ENCODE data around the gene ARHGAP40. TPM values are rescaled to one million over a fixed set of nuclear protein-coding genes. Genes with fewer than 3 reads are reported as not detected.

Gene ARHGAP40
- total and polyA plus RNA-seq, 3 experiments from 2014 or later, result not detected

DNA sequence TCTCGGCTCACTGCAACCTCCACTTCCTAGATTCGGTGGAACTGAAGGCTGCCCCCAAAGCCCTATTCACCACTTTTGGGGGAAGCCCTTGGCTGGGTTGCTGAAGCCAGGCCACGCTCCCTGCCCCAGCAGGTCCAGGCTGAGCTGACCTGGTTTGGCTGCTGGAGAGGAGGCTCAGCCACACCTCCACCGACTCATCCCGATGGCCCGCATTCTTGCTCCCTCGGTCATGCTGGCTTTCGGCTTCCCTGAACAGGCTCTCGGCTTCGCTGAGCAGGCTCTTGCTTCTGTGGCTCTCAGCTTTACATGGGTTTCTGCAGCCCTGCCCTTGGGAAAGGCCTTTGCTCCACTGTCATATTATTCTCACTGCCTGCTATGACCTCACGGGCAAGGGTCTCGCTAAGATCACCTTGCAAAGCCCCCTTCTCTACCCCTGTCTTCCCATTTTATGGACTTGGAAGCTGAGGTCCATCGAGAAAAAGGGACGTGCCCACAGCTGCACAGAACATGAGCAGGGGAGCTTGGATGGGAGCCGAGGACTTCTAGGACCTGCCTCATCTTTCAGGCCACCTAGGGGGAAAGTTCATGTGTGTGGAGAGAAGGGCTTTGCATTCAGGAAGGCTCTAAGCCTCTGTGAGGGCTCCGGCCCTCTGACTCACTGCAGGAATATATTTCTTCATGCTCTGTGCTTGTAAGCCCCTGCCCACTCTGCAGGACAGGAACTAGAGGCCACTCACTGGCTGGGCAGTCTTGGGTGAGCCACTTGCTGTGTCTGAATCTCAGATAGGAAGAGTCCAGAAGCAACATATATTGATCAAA lies 15.6 kb downstream of the ARHGAP40 start:
- Mint-ChIP-seq H3K27ac (no peak overlapping the region), H3K4me1 (no peaks in the 10 kb centered on the region), H3K9me3 (no peaks in the 10 kb centered on the region), H3K4me3 (no peak overlapping the region), H3K27me3 (peaks cover 26 to 54% of the 10 kb centered on the region in 2 donors), H3K36me3 (no peaks in the 10 kb centered on the region)
- POLR2A ChIA-PET, result no interaction called here
- Histone ChIP-seq H3K9me3 (ENCODE audit: low read length) (no peaks in the 10 kb centered on the region), H3K27me3 (ENCODE audit: insufficient read depth, low read length, poor library complexity, severe bottlenecking) (peaks cover 7% of the 10 kb centered on the region), H3K36me3 (ENCODE audit: insufficient read depth, low read length) (no peaks in the 10 kb centered on the region), H3K4me1 (ENCODE audit: insufficient read depth, low read length) (no peaks in the 10 kb centered on the region), H3K4me3 (ENCODE audit: low read length) (no peak overlapping the region), H3K27ac (ENCODE audit: low read depth, low read length) (no peak overlapping the region)
- no peak for DNase-seq
- CTCF ChIA-PET, result no interaction called here

DNA sequence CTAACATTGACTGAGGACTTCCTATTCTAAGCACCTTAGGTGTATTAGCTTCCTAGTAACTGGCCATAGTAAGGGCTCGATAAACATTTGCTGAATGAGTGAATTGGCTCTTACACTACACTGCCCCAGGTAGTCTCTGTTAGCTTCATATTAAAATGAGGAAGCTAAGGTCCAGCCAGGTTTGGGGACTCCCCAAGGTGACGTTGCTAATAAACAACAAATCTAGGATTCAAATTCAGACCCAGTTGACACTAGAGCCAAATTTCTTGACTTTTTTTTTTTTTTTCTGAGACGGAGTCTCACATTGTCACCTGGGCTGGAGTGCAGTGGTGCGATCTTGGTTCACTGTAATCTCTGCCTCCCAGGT lies 16.2 kb downstream of the ARHGAP40 start:
- H3K27me3 Mint-ChIP-seq, result peaks cover 23 to 52% of the 10 kb centered on the region in 2 donors
- no peaks in the 10 kb centered on the region for H3K36me3 ChIP-seq (ENCODE audit: insufficient read depth, low read length)
- H3K4me3 ChIP-seq (ENCODE audit: low read length), result no peak overlapping the region
- no peak overlapping the region for H3K4me3 Mint-ChIP-seq
- H3K27ac ChIP-seq (ENCODE audit: low read depth, low read length), result no peak overlapping the region
- POLR2A ChIA-PET, result no interaction called here
- DNase-seq, result no peak
- H3K27me3 ChIP-seq (ENCODE audit: insufficient read depth, low read length, poor library complexity, severe bottlenecking), result peaks cover 7% of the 10 kb centered on the region
- no peaks in the 10 kb centered on the region for H3K4me1 Mint-ChIP-seq
- no peaks in the 10 kb centered on the region for H3K9me3 ChIP-seq (ENCODE audit: low read length)
- no peaks in the 10 kb centered on the region for H3K4me1 ChIP-seq (ENCODE audit: insufficient read depth, low read length)
- H3K36me3 Mint-ChIP-seq, result no peaks in the 10 kb centered on the region
- H3K9me3 Mint-ChIP-seq, result no peaks in the 10 kb centered on the region
- no peak overlapping the region for H3K27ac Mint-ChIP-seq
- CTCF ChIA-PET, result no interaction called here

GRCh38 chr20:38620441-38620840 lies 18.8 kb downstream of the ARHGAP40 start:
- Mint-ChIP-seq H3K36me3 (peaks cover 0 to 5% (median 0%) of the 10 kb centered on the region in 3 donors), H3K9me3 (peaks cover 0 to 3% (median 0%) of the 10 kb centered on the region in 5 donors), H3K27ac (no peak overlapping the region), H3K4me3 (no peak overlapping the region), H3K27me3 (peaks cover 26 to 37% of the 10 kb centered on the region in 2 donors), H3K4me1 (no peaks in the 10 kb centered on the region)
- Histone ChIP-seq H3K9me3 (ENCODE audit: low read length) (no peaks in the 10 kb centered on the region), H3K27me3 (ENCODE audit: insufficient read depth, low read length, poor library complexity, severe bottlenecking) (peaks cover 7% of the 10 kb centered on the region), H3K27ac (ENCODE audit: low read depth, low read length) (no peak overlapping the region), H3K4me1 (ENCODE audit: insufficient read depth, low read length) (no peaks in the 10 kb centered on the region), H3K36me3 (ENCODE audit: insufficient read depth, low read length) (no peaks in the 10 kb centered on the region), H3K4me3 (ENCODE audit: low read length) (no peak overlapping the region)
- POLR2A ChIA-PET, result no interaction called here
- DNase-seq, result no peak
- CTCF ChIA-PET, result no interaction called here

- H3K9me3 Mint-ChIP-seq, result peaks cover 0 to 3% (median 0%) of the 10 kb centered on the region in 5 donors
- ChIA-PET POLR2A (no interaction called here), CTCF (interaction anchor here (1.0 kb wide), 1 partner anchor 108 kb away, joined by 3 read pairs; no protein-coding TSS in a partner anchor)
- peaks cover 0 to 5% (median 0%) of the 10 kb centered on the region in 3 donors for H3K36me3 Mint-ChIP-seq
- Histone ChIP-seq H3K36me3 (ENCODE audit: insufficient read depth, low read length) (no peaks in the 10 kb centered on the region), H3K4me1 (ENCODE audit: insufficient read depth, low read length) (no peaks in the 10 kb centered on the region), H3K9me3 (ENCODE audit: low read length) (no peaks in the 10 kb centered on the region), H3K27me3 (ENCODE audit: insufficient read depth, low read length, poor library complexity, severe bottlenecking) (peaks cover 7% of the 10 kb centered on the region), H3K27ac (ENCODE audit: low read depth, low read length) (no peak overlapping the region), H3K4me3 (ENCODE audit: low read length) (no peak overlapping the region)
- no peak for DNase-seq
- peaks cover 15 to 20% of the 10 kb centered on the region in 2 donors for H3K27me3 Mint-ChIP-seq
- H3K4me3 Mint-ChIP-seq, result no peak overlapping the region
- no peaks in the 10 kb centered on the region for H3K4me1 Mint-ChIP-seq
- H3K27ac Mint-ChIP-seq, result no peak overlapping the region
Measured at GRCh38 chr20:38623061-38623460, 21.5 kb downstream of the ARHGAP40 start.

DNA sequence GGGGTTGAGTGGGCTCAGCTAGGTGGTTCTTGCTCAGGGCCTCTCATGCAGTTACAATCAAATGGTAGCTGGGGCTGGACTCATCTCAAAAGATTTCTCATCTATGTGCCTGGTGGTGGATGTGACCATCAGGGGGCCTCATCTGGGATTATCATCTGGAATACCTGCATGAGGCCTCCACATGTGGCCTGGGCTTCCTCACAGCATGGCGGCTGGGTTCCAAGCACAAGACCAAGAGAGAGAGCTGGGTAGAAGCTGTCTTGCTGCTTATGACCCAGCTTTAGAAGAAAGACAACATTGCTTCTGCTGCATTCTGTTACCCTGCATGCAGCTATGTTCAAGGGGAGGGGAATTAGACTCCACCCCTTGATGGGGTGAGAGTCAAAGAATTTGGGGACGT lies 22.5 kb downstream of the ARHGAP40 start:
- no peaks in the 10 kb centered on the region for H3K4me1 Mint-ChIP-seq
- POLR2A ChIA-PET, result no interaction called here
- no peak overlapping the region for H3K4me3 Mint-ChIP-seq
- DNase-seq, result no peak
- Histone ChIP-seq H3K27me3 (ENCODE audit: insufficient read depth, low read length, poor library complexity, severe bottlenecking) (peaks cover under 1% of the 10 kb centered on the region), H3K27ac (ENCODE audit: low read depth, low read length) (no peak overlapping the region), H3K9me3 (ENCODE audit: low read length) (no peaks in the 10 kb centered on the region), H3K4me3 (ENCODE audit: low read length) (no peak overlapping the region), H3K36me3 (ENCODE audit: insufficient read depth, low read length) (no peaks in the 10 kb centered on the region), H3K4me1 (ENCODE audit: insufficient read depth, low read length) (no peaks in the 10 kb centered on the region)
- H3K9me3 Mint-ChIP-seq, result peaks cover 0 to 3% (median 0%) of the 10 kb centered on the region in 5 donors
- peaks cover 0 to 5% (median 0%) of the 10 kb centered on the region in 3 donors for H3K36me3 Mint-ChIP-seq
- CTCF ChIA-PET, result no interaction called here
- no peak overlapping the region for H3K27ac Mint-ChIP-seq
- peaks cover 12 to 13% of the 10 kb centered on the region in 2 donors for H3K27me3 Mint-ChIP-seq

GRCh38 chr20:38625896-38626295 lies 24.3 kb downstream of the ARHGAP40 start:
- ChIA-PET CTCF (no interaction called here), POLR2A (no interaction called here)
- Mint-ChIP-seq H3K4me3 (no peak overlapping the region), H3K4me1 (no peaks in the 10 kb centered on the region), H3K27me3 (peaks cover 12 to 14% of the 10 kb centered on the region in 2 donors), H3K27ac (peak overlapping the region in 1 of 8 donors; percentile 54), H3K36me3 (peaks cover 0 to 5% (median 0%) of the 10 kb centered on the region in 3 donors), H3K9me3 (peaks cover 0 to 3% (median 0%) of the 10 kb centered on the region in 5 donors)
- Histone ChIP-seq H3K9me3 (ENCODE audit: low read length) (no peaks in the 10 kb centered on the region), H3K4me3 (ENCODE audit: low read length) (no peak overlapping the region), H3K27me3 (ENCODE audit: insufficient read depth, low read length, poor library complexity, severe bottlenecking) (no peaks in the 10 kb centered on the region), H3K4me1 (ENCODE audit: insufficient read depth, low read length) (no peaks in the 10 kb centered on the region), H3K36me3 (ENCODE audit: insufficient read depth, low read length) (no peaks in the 10 kb centered on the region), H3K27ac (ENCODE audit: low read depth, low read length) (no peak overlapping the region)
- DNase-seq, result no peak

DNA sequence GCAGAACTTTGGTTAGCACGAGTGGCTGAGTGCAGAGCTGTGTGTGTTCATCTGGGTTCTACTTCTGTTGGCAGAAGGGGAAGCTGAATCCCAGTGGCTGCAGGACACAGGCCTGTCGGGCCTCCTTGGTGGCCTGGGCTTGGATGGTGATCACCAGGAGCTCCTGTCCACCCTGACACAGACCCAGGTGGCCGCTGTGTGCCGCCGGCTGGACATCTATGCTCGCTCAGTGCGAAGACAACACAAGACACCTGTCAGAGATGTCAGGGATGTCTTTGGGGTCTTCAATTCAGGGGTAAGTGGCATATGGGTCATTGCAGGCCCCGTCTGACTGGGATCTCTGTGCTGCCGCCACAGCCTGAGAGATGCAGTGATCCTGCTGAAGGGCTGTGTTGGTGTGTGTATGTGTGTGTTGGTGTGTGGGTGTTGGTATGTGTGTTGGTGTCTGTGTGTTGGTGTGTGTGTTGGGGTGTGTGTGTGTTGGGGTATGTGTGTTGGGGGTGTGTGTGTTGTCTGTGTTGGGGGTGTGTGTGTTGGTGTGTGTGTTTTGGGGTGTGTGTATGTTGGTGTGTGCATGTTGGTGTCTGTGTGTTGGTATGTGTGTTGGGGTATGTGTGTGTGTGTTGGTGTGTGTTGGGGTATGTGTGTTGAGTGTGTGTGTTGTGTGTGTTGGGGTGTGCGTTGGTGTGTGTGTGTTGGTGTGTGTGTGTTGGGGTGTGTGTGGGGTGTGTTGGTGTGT lies 25.5 kb downstream of the ARHGAP40 start:
- H3K27ac Mint-ChIP-seq, result no peak overlapping the region
- H3K27ac ChIP-seq (ENCODE audit: low read depth, low read length), result no peak overlapping the region
- peaks cover 10 to 11% of the 10 kb centered on the region in 2 donors for H3K27me3 Mint-ChIP-seq
- H3K36me3 Mint-ChIP-seq, result peaks cover 0 to 5% (median 0%) of the 10 kb centered on the region in 3 donors
- H3K36me3 ChIP-seq (ENCODE audit: insufficient read depth, low read length), result no peaks in the 10 kb centered on the region
- H3K4me1 ChIP-seq (ENCODE audit: insufficient read depth, low read length), result no peaks in the 10 kb centered on the region
- no peaks in the 10 kb centered on the region for H3K27me3 ChIP-seq (ENCODE audit: insufficient read depth, low read length, poor library complexity, severe bottlenecking)
- H3K4me3 Mint-ChIP-seq, result no peak overlapping the region
- no peak for DNase-seq
- CTCF ChIA-PET, result no interaction called here
- peaks cover 0 to 3% (median 0%) of the 10 kb centered on the region in 5 donors for H3K9me3 Mint-ChIP-seq
- H3K9me3 ChIP-seq (ENCODE audit: low read length), result no peaks in the 10 kb centered on the region
- POLR2A ChIA-PET, result no interaction called here
- H3K4me1 Mint-ChIP-seq, result no peaks in the 10 kb centered on the region
- no peak overlapping the region for H3K4me3 ChIP-seq (ENCODE audit: low read length)

All from CD8-positive, alpha-beta memory T cell (primary cell).